ENCODE measurements around the gene GJB2.
A peak's percentile ranks its signal among the peaks of the same experiment; 100 is the strongest.

GJB2 gene

GRCh38 chr13:20192836-20193161 lies at the start of gene GJB2:
Gene GJB2, minus strand, starts transcription at chr13:20192938. Its CDS starts 3,357 bp downstream, at chr13:20189581.
- no peak for DNase-seq (ENCODE audit: low read depth)

- DNase-seq (ENCODE audit: low read depth): no peak
Measured at GRCh38 chr13:20241593-20241992, 48.9 kb upstream of the GJB2 start.

GRCh38 chr13:20239748-20240147 lies 47.0 kb upstream of the GJB2 start:
- no peak for DNase-seq (ENCODE audit: low read depth)

GRCh38 chr13:20232556-20233277 lies 40.0 kb upstream of the GJB2 start:
- DNase-seq (ENCODE audit: low read depth): no peak

- DNase-seq (ENCODE audit: low read depth): no peak
Measured at GRCh38 chr13:20231839-20232555, 39.3 kb upstream of the GJB2 start, which contains the start of gene GJB6. Gene GJB6, minus strand, starts transcription at chr13:20232319. Its CDS starts 8,839 bp downstream, at chr13:20223480.

- DNase-seq (ENCODE audit: low read depth): no peak
Measured at GRCh38 chr13:20230913-20231838, 38.4 kb upstream of the GJB2 start.

- DNase-seq (ENCODE audit: low read depth): no peak
Measured at GRCh38 chr13:20227730-20228129, 35.0 kb upstream of the GJB2 start.

GRCh38 chr13:20227288-20227687 lies 34.5 kb upstream of the GJB2 start:
- DNase-seq (ENCODE audit: low read depth): no peak

GRCh38 chr13:20222553-20222952 lies 29.8 kb upstream of the GJB2 start:
- DNase-seq (ENCODE audit: low read depth): no peak

GRCh38 chr13:20221772-20222171 lies 29.0 kb upstream of the GJB2 start:
- no peak for DNase-seq (ENCODE audit: low read depth)

GRCh38 chr13:20219577-20219976 lies 26.8 kb upstream of the GJB2 start:
- DNase-seq (ENCODE audit: low read depth): no peak

- no peak for DNase-seq (ENCODE audit: low read depth)
Measured at GRCh38 chr13:20217168-20217567, 24.4 kb upstream of the GJB2 start.

- DNase-seq (ENCODE audit: low read depth): no peak
Measured at GRCh38 chr13:20209948-20210347, 17.2 kb upstream of the GJB2 start.

GRCh38 chr13:20206698-20207235 lies 14.0 kb upstream of the GJB2 start:
- no peak for DNase-seq (ENCODE audit: low read depth)

- no peak for DNase-seq (ENCODE audit: low read depth)
Measured at GRCh38 chr13:20206065-20206697, 13.4 kb upstream of the GJB2 start.

GRCh38 chr13:20198781-20199180 lies 6.0 kb upstream of the GJB2 start:
- no peak for DNase-seq (ENCODE audit: low read depth)

GRCh38 chr13:20197361-20197834 lies 4.7 kb upstream of the GJB2 start:
- DNase-seq (ENCODE audit: low read depth): peak; percentile 10

GRCh38 chr13:20195801-20196200 lies 3.1 kb upstream of the GJB2 start:
- DNase-seq (ENCODE audit: low read depth): no peak

- no peak for DNase-seq (ENCODE audit: low read depth)
Measured at GRCh38 chr13:20193907-20194631, 1.3 kb upstream of the GJB2 start.

GRCh38 chr13:20193162-20193906 lies 596 bp upstream of the GJB2 start:
- no peak for DNase-seq (ENCODE audit: low read depth)

Data from GM04504 (cell line).